Testis (tissue), 3 donors: ENCODE data around the gene ACACB. TPM values are rescaled to one million over a fixed set of nuclear protein-coding genes. Genes with fewer than 3 reads are reported as not detected.

ENCODE experiments used
- DNase-seq: peaks from one replicate; pipeline ENCODE4 v3.0.0-alpha.2; 2019
- H3K27ac ChIP-seq, 2 donors: fragments of 200-600 bp; sonication (generic); one replicate each; pipeline ENCODE4 v1.5.1; 2019
- H3K27me3 ChIP-seq: fragments of 200-600 bp; sonication (generic); one replicate; pipeline ENCODE4 v1.5.1; 2019
- H3K36me3 ChIP-seq: fragments of 200-600 bp; sonication (generic); one replicate; pipeline ENCODE4 v1.5.1; 2017; ENCODE audit warnings: low read depth; ENCODE audit errors: missing control alignments
- H3K4me1 ChIP-seq: fragments of 200-600 bp; sonication (generic); one replicate; pipeline ENCODE4 v1.5.1; 2019
- H3K4me3 ChIP-seq, 2 donors: fragments of 200-600 bp; sonication (generic); one replicate each; pipeline ENCODE4 v1.5.1; 2017 to 2019
- H3K9me3 ChIP-seq: fragments of 200-600 bp; sonication (generic); one replicate; pipeline ENCODE4 v1.5.1; 2017
- CTCF ChIP-seq, 3 experiments: fragments of 450-650 bp in 2 of 3; fragments of 200-600 bp in 1 of 3; sonication (generic) in 1 of 3; IDR thresholded peaks; one replicate each; pipeline ENCODE4 v1.5.1; 2016 to 2019; ENCODE audit warnings: antibody characterized with exemption in 3 of 3, mild to moderate bottlenecking in 2 of 3, moderate library complexity in 1 of 3
- POLR2A ChIP-seq: fragments of 450-650 bp; IDR thresholded peaks from one replicate; pipeline ENCODE4 v1.6.1; 2017; ENCODE audit warnings: antibody characterized with exemption, mild to moderate bottlenecking, moderate library complexity
- WGBS, 2 donors: methylation state at CpG; one replicate each; pipeline ENCODE4 v1.1.5; 2018; 5-methylcytosine and 5-hydroxymethylcytosine counted together
- intact Hi-C: fragments of 100-400 bp; cut with DNase I; formaldehyde crosslinking; loops from one replicate; pipeline ENCODE4 v1.15.1; 2023; ENCODE audit warnings: low total_unique reads
- polyA plus RNA-seq: library from polyadenylated mRNA; stranded (reverse); fragments of 350-450 nt; fragmentation: Illumina TruSeq; extraction: RNeasy Lipid Tissue Mini Kit (QIAGEN cat#74804); gene quantifications from one replicate; pipeline ENCODE4 v1.2.3, GENCODE V29; 2014; ENCODE audit warnings: low read depth, low replicate concordance; ENCODE audit not compliant: insufficient read depth
- total RNA-seq, 2 donors: library from RNA; depleted of rRNA; stranded (reverse); fragments of >200 nt; gene quantifications; one replicate each; pipeline ENCODE4 v1.2.3, GENCODE V29; 2016

ACACB gene
- total and polyA plus RNA-seq, 3 donors from 2014 or later: 25.5 to 96.8 (median 61.6) TPM

GRCh38 chr12:109157986-109158385, 41.6 kb downstream of the ACACB start:
- Histone ChIP-seq H3K36me3 (no peaks in the 10 kb centered on the region), H3K9me3 (no peaks in the 10 kb centered on the region), H3K27ac (peak overlapping the region in 1 of 2 donors; percentile 59), H3K27me3 (no peaks in the 10 kb centered on the region), H3K4me1 (peaks cover 28% of the 10 kb centered on the region), H3K4me3 (no peak overlapping the region)
- WGBS, 2 donors: 56 to 64% methylated on average over 5 of the region's 5 CpGs
- DNase-seq: no peak
- intact Hi-C loops: no loop called here
- TF ChIP-seq POLR2A: no peak
- TF ChIP-seq CTCF (IDR thresholded peaks at IDR 0.05): no peak

- intact Hi-C loops: no loop called here
- no peak overlapping the region for H3K4me3 ChIP-seq
Measured at GRCh38 chr12:109160433-109160832, 44.0 kb downstream of the ACACB start.

GRCh38 chr12:109160873-109161272, 44.5 kb downstream of the ACACB start:
- Histone ChIP-seq H3K4me1 (peaks cover 24% of the 10 kb centered on the region), H3K36me3 (no peaks in the 10 kb centered on the region), H3K27me3 (no peaks in the 10 kb centered on the region), H3K9me3 (no peaks in the 10 kb centered on the region), H3K4me3 (no peak overlapping the region), H3K27ac (peak overlapping the region; percentile 1 to 83)
- WGBS, 2 donors: 48 to 61% methylated on average over 4 of the region's 4 CpGs
- DNase-seq: no peak
- TF ChIP-seq POLR2A (no peak), CTCF (IDR thresholded peaks at IDR 0.05) (no peak)
- intact Hi-C loops: no loop called here

More at GRCh38 chr12:109160433-109160832, 44.0 kb downstream of the ACACB start:
- no peak for DNase-seq
- Histone ChIP-seq H3K4me1 (peaks cover 24% of the 10 kb centered on the region), H3K9me3 (no peaks in the 10 kb centered on the region), H3K27me3 (no peaks in the 10 kb centered on the region), H3K36me3 (no peaks in the 10 kb centered on the region), H3K27ac (peak overlapping the region; percentile 1 to 83)
- no peak for TF ChIP-seq POLR2A
- TF ChIP-seq CTCF (IDR thresholded peaks at IDR 0.05): no peak
- WGBS, 2 donors: 48 to 53% methylated on average over 7 of the region's 7 CpGs

GRCh38 chr12:109162551-109162950, 46.2 kb downstream of the ACACB start:
- intact Hi-C loops: no loop called here
- 73 to 74% methylated on average over 5 of the region's 5 CpGs for WGBS, 2 donors
- H3K9me3 ChIP-seq: no peaks in the 10 kb centered on the region
- no peaks in the 10 kb centered on the region for H3K36me3 ChIP-seq
- no peak overlapping the region for H3K4me3 ChIP-seq
- peaks cover 24% of the 10 kb centered on the region for H3K4me1 ChIP-seq
- no peaks in the 10 kb centered on the region for H3K27me3 ChIP-seq
- H3K27ac ChIP-seq: peak overlapping the region in 1 of 2 donors; percentile 32
- DNase-seq: no peak
- TF ChIP-seq POLR2A (no peak), CTCF (IDR thresholded peaks at IDR 0.05) (no peak)

GRCh38 chr12:109163167-109163566, 46.8 kb downstream of the ACACB start:
- no peak for DNase-seq
- WGBS, 2 donors: 75 to 84% methylated on average over 6 of the region's 6 CpGs
- Histone ChIP-seq H3K27me3 (no peaks in the 10 kb centered on the region), H3K9me3 (no peaks in the 10 kb centered on the region), H3K4me3 (no peak overlapping the region), H3K4me1 (peaks cover 21% of the 10 kb centered on the region), H3K36me3 (no peaks in the 10 kb centered on the region), H3K27ac (peak overlapping the region in 1 of 2 donors; percentile 32)
- TF ChIP-seq CTCF (IDR thresholded peaks at IDR 0.05) (no peak), POLR2A (no peak)
- intact Hi-C loops: no loop called here
